GM21423 (cell line): ENCODE data around the gene LONRF2.

Experiments used
- ATAC-seq: cut with Tn5 transposase; IDR thresholded peaks from one replicate; pipeline ENCODE4 v1.9.1; 2021; ENCODE audit warnings: mild to moderate bottlenecking, moderate library complexity; ENCODE audit not compliant: unreplicated experiment

The LONRF2 gene

DNA sequence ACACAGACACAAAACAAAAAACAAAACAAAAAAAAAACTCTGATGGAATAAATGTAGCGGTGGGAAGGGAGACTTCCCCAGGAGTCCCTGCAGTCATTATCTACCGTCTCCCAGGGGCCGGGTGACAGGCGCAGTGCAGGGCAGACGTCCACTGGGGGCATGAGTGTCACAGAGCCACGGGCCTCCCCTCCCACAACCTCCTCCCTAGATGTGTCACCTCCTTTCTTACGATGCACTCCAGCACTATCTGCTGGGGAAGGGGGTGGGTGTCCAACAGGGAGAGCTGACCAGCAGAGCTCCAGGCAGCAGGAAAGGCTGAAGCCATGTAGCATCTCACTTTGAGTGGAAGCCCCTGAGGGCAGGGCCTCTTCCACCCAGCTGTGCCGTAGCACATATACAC lies 84.5 kb downstream of the LONRF2 start:
- no peak for ATAC-seq

DNA sequence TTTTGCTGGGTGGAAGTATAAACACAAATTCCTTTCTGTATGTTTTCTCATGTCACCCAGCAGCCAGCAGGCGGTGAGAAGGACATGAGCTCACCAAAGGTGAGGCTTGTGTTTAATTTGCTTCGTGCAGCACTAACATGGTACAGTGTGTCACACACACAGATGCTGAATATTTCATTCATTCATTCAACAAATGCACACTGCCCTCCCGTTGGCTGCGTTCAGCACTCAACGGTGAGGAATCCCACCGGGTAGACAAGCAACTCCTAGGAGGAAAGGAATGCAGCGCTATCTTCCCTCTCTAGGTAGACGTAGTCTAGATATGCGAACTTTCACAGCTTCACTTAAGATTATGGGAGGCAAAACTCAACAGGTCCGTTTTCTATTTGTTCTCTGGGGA lies 85.1 kb downstream of the LONRF2 start:
- no peak for ATAC-seq

GRCh38 chr2:100236166-100236565 lies 86.1 kb downstream of the LONRF2 start:
- ATAC-seq, result no peak

GRCh38 chr2:100235581-100235980 lies 86.7 kb downstream of the LONRF2 start:
- ATAC-seq, result no peak

GRCh38 chr2:100235098-100235497 lies 87.2 kb downstream of the LONRF2 start:
- ATAC-seq, result peak; percentile 97

GRCh38 chr2:100234141-100234540 lies 88.2 kb downstream of the LONRF2 start:
- ATAC-seq, result no peak

DNA sequence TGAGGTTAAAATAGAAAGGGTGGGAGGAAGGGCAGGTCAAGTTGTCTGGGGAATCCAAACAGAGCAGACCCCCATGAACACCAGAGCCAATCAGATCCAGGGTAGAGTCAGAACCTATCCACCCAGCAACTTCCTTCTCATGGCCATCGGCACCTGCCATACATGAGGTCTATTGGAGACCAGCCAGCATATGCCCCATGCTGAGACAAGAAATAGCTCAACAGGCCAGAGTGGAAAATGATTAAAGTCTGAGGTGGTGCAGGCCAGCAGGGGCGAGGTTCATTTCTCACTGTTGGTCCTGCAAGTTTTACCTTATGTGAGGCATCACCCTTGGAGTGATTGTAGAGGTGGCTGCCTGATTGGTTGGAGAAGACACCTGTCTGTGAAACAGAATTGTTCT lies 89.2 kb downstream of the LONRF2 start:
- no peak for ATAC-seq

- no peak for ATAC-seq
Measured at GRCh38 chr2:100230754-100231153, 91.5 kb downstream of the LONRF2 start.

DNA sequence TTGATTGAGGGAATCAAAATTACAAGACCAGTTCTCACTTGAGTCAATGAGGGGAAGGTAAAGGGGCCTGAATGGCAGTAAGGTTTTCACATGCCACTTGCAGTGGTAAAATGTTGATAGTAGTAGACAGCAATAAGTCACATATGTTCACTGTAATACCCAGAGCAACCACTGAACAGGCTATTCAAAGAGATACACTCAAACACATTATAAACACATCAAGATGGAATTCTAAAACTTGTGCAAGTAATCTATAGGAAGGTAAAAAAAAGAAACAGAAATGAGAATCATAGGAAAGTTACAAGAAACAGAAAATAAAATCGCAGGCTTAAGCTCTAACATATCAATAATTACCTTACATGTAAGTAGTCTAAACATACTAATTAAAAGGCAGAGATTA lies 93.3 kb downstream of the LONRF2 start:
- no peak for ATAC-seq

GRCh38 chr2:100228415-100228814 lies 93.9 kb downstream of the LONRF2 start:
- no peak for ATAC-seq

GRCh38 chr2:100224988-100225710 lies 97.2 kb downstream of the LONRF2 start:
- no peak for ATAC-seq

GRCh38 chr2:100223502-100223901 lies 98.8 kb downstream of the LONRF2 start:
- ATAC-seq, result no peak
